COLO668 (cell line): ENCODE measurements around the gene BMPR1A.
"Not testable (repeated sequence)": the region's sequence is repeated elsewhere in the genome, so short reads cannot be mapped to it uniquely, and the experiment has no call there.

Source experiments
- DNase-seq: peaks from one replicate; lab custom pipeline; 2025; ENCODE audit not compliant: unreplicated experiment; lab: John Stamatoyannopoulos, UW

BMPR1A gene

GRCh38 chr10:86936661-86937501 is 180.5 kb downstream of the BMPR1A start:
- peak; percentile 68 for DNase-seq

- DNase-seq: no peak
These were observed 181.2 kb downstream of the BMPR1A start for GRCh38 chr10:86937502-86938154.

GRCh38 chr10:86938260-86938659 is 181.8 kb downstream of the BMPR1A start:
- DNase-seq: no peak

- DNase-seq: not testable (repeated sequence)
These were observed 183.7 kb downstream of the BMPR1A start for GRCh38 chr10:86940076-86940475.

GRCh38 chr10:86940677-86941076 is 184.3 kb downstream of the BMPR1A start:
- DNase-seq: no peak

GRCh38 chr10:86941426-86941825 is 185.0 kb downstream of the BMPR1A start:
- no peak for DNase-seq

GRCh38 chr10:86941991-86942421 is 185.6 kb downstream of the BMPR1A start:
- DNase-seq: no peak

- DNase-seq: no peak
These were observed 186.3 kb downstream of the BMPR1A start for GRCh38 chr10:86942441-86943315.

- no peak for DNase-seq
These were observed 187.1 kb downstream of the BMPR1A start for GRCh38 chr10:86943316-86944030.

GRCh38 chr10:86944031-86944419 is 187.6 kb downstream of the BMPR1A start:
- no peak for DNase-seq

- DNase-seq: no peak
These were observed 188.1 kb downstream of the BMPR1A start for GRCh38 chr10:86944471-86944870.

- no peak for DNase-seq
These were observed 188.5 kb downstream of the BMPR1A start for GRCh38 chr10:86944907-86945306.

GRCh38 chr10:86945361-86946212 is 189.2 kb downstream of the BMPR1A start:
- DNase-seq: no peak

- peak; percentile 79 for DNase-seq
These were observed 190.1 kb downstream of the BMPR1A start for GRCh38 chr10:86946213-86947155.

GRCh38 chr10:86947806-86948205 is 191.4 kb downstream of the BMPR1A start:
- not testable (repeated sequence) for DNase-seq

GRCh38 chr10:86950349-86950748 is 193.9 kb downstream of the BMPR1A start:
- DNase-seq: no peak

GRCh38 chr10:86951184-86951761 is 194.9 kb downstream of the BMPR1A start:
- no peak for DNase-seq

GRCh38 chr10:86952106-86952505 is 195.7 kb downstream of the BMPR1A start:
- DNase-seq: no peak
